ENCODE data around the gene SZT2. TPM values are rescaled to one million over a fixed set of nuclear protein-coding genes. Genes with fewer than 3 reads are reported as not detected.
"Not testable (repeated sequence)": the region's sequence is repeated elsewhere in the genome, so short reads cannot be mapped to it uniquely, and the experiment has no call there.

The SZT2 gene
- total RNA-seq, 2 experiments from 2014 or later = 52.2 to 60.2 TPM

DNA sequence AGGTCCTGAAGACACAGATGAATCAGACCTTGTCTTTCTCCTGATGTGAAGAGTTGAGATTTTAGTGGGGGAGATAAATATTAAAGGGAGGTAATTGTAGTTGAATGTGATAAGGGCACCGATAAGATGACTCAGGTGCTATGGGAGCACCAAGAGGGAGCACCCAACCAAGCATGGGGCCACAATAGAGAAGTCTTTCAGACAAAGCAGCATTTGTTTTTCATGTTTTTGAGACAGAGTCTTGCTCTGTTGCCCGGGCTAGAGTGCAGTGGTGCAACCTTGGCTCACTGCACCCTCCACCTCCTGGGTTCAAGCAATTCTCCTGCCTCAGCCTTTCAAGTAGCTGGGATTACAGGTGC lies 16.2 kb downstream of the SZT2 start:
- Mint-ChIP-seq H3K27ac (no peak overlapping the region), H3K4me1 (no peaks in the 10 kb centered on the region), H3K4me3 (no peak overlapping the region), H3K36me3 (peaks cover 31% of the 10 kb centered on the region), H3K27me3 (no peaks in the 10 kb centered on the region), H3K9me3 (ENCODE audit: low read depth) (no peaks in the 10 kb centered on the region)
- CTCF ChIA-PET = no interaction called here
- DNase-seq (no peak), ATAC-seq (no peak)

DNA sequence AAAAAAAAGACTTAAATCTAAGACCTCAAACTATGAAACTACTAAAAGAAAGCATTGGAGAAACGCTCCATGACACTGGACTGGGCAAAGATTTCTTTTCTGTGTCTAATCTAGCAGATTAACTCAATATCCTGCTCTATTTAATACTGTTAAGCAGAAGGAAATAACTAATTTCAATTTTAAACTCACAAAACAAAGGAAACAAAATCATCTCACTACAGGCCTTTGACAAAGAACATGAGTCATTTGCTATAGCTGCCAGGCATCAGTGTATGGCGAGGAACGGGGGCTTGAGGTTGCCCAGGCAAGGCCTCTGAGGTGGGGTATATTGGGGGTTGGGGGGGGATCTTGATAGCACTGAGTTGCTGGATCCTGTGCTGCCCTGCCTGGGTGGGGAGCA lies 20.9 kb downstream of the SZT2 start:
- no peak overlapping the region for H3K27ac Mint-ChIP-seq
- peaks cover 24% of the 10 kb centered on the region for H3K36me3 Mint-ChIP-seq
- H3K4me3 Mint-ChIP-seq = no peak overlapping the region
- ATAC-seq = no peak
- no peaks in the 10 kb centered on the region for H3K4me1 Mint-ChIP-seq
- no peak for DNase-seq
- H3K27me3 Mint-ChIP-seq = no peaks in the 10 kb centered on the region
- CTCF ChIA-PET = interaction anchor here (7.0 kb wide), 1 partner anchor 183 kb away, joined by 102 read pairs; no protein-coding TSS in a partner anchor
- no peaks in the 10 kb centered on the region for H3K9me3 Mint-ChIP-seq (ENCODE audit: low read depth)

DNA sequence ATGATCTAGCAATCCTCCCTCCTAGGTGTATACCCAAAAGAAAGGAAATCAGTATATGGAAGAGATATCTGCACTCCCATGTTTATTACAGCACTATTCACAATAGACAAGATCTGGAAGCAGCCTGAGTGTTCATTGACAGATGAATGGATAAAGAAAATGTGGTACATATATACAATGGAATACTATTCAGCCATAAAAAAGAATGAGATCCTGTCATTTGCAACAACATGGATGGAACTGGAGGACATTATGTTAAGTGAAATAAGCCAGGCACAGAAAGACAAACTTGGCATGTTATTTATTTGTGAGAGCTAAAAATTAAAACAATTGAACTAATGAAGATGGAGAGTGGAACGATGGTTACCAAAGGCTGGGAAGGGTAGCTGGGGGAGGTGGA lies 23.7 kb downstream of the SZT2 start:
- H3K4me1 Mint-ChIP-seq; H3K27me3 Mint-ChIP-seq; H3K9me3 Mint-ChIP-seq (ENCODE audit: low read depth); ATAC-seq; DNase-seq; H3K27ac Mint-ChIP-seq; H3K4me3 Mint-ChIP-seq: not testable (repeated sequence)
- H3K36me3 Mint-ChIP-seq = peaks cover 15% of the 10 kb centered on the region
- CTCF ChIA-PET = interaction anchor here (1.4 to 7.0 kb wide), 4 partner anchors 181 to 340 kb away, joined by 3 to 102 read pairs (median 12); no protein-coding TSS in a partner anchor

GRCh38 chr1:43414634-43415223 lies 25.0 kb downstream of the SZT2 start:
- DNase-seq = peak; percentile 72
- Mint-ChIP-seq H3K36me3 (peaks cover 9% of the 10 kb centered on the region), H3K4me3 (no peak overlapping the region), H3K27ac (no peak overlapping the region), H3K4me1 (no peaks in the 10 kb centered on the region), H3K27me3 (no peaks in the 10 kb centered on the region), H3K9me3 (ENCODE audit: low read depth) (no peaks in the 10 kb centered on the region)
- CTCF ChIA-PET = interaction anchor here (0.6 to 7.0 kb wide), 24 partner anchors 14 to 502 kb away, joined by 3 to 102 read pairs (median 4); partner anchors contain the start of genes CDC20, ELOVL1 and KDM4A
- peak; percentile 93 for ATAC-seq

- Mint-ChIP-seq H3K27me3 (no peaks in the 10 kb centered on the region), H3K4me3 (no peak overlapping the region), H3K9me3 (ENCODE audit: low read depth) (no peaks in the 10 kb centered on the region), H3K27ac (no peak overlapping the region), H3K4me1 (no peaks in the 10 kb centered on the region), H3K36me3 (peaks cover 8% of the 10 kb centered on the region)
- no peak for ATAC-seq
- CTCF ChIA-PET = interaction anchor here (0.5 to 7.0 kb wide), 3 partner anchors 177 to 653 kb away, joined by 3 to 102 read pairs (median 18); no protein-coding TSS in a partner anchor
- no peak for DNase-seq
Measured at GRCh38 chr1:43415901-43416300, 26.2 kb downstream of the SZT2 start.

GRCh38 chr1:43418858-43419257 lies 29.2 kb downstream of the SZT2 start:
- H3K27me3 Mint-ChIP-seq = no peaks in the 10 kb centered on the region
- H3K4me3 Mint-ChIP-seq = no peak overlapping the region
- H3K4me1 Mint-ChIP-seq = no peaks in the 10 kb centered on the region
- peaks cover 10% of the 10 kb centered on the region for H3K36me3 Mint-ChIP-seq
- DNase-seq (no peak), ATAC-seq (no peak)
- H3K9me3 Mint-ChIP-seq (ENCODE audit: low read depth) = no peaks in the 10 kb centered on the region
- CTCF ChIA-PET = interaction anchor here (0.6 to 1.6 kb wide), 3 partner anchors 180 to 192 kb away, joined by 3 to 4 read pairs (median 4); no protein-coding TSS in a partner anchor
- H3K27ac Mint-ChIP-seq = no peak overlapping the region

DNA sequence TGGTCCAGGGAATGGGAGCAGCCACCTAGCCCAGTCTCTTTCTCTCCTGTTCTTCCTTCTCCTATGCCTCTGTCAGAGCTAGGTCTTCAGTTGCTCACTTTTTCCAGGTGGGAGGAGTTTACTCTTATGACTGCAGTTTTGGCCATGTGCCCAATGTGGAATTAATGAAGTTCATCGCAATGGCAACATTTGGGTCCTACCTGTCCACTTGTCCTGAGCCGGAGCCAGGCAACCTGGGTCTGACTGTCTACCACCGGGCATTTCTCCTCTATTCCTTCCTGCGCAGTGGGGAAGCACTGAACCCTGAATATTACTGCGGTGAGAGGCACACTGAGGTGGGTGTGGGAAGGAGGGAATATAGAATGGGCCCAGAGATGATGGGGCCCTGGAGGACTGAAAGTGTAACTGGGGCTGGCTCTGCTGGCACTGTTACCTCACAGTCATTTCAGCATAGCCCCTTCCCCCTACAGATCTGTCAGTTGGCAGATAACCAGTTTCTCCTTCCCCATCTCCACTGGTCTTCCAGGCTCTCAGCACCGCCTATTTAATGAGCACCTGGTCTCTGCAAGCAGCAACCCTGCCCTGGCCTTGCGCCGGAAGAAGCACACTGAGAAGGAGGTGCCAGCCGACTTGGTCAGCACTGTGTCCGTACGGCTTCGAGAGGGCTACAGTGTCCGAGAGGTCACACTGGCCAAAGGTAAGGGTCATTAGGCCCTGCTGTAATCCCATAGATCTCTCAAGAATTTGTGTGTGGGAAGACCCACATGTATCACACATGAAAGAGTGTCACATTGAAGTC lies 30.1 kb downstream of the SZT2 start:
- Mint-ChIP-seq H3K4me3 (no peak overlapping the region), H3K27me3 (no peaks in the 10 kb centered on the region), H3K36me3 (peaks cover 8% of the 10 kb centered on the region), H3K4me1 (no peaks in the 10 kb centered on the region), H3K27ac (no peak overlapping the region), H3K9me3 (ENCODE audit: low read depth) (no peaks in the 10 kb centered on the region)
- CTCF ChIA-PET = interaction anchor here (0.6 to 1.6 kb wide), 2 partner anchors 181 to 193 kb away, joined by 4 read pairs; no protein-coding TSS in a partner anchor
- ATAC-seq (no peak), DNase-seq (no peak)

DNA sequence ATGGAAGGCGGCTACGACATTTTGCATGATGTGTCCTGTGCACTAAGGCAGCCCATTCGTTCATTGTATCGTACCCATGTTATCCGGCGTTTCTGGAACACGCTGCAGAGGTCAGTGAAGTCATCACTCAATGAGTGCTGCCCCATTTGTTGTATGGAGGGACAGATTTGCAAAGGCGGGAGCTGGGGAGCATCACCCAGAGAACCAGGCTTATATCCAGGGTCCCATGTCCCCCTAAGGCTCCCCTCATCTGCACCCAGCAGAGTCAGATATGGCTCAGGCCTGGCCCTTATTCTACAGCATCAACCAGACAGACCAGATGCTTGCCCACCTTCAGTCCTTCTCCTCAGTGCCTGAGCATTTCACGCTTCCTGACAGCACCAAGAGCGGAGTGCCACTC lies 31.2 kb downstream of the SZT2 start:
- Mint-ChIP-seq H3K4me3 (no peak overlapping the region), H3K36me3 (peaks cover 8% of the 10 kb centered on the region), H3K27me3 (no peaks in the 10 kb centered on the region), H3K4me1 (no peaks in the 10 kb centered on the region), H3K9me3 (ENCODE audit: low read depth) (no peaks in the 10 kb centered on the region), H3K27ac (no peak overlapping the region)
- ATAC-seq (no peak), DNase-seq (no peak)
- CTCF ChIA-PET = no interaction called here

DNA sequence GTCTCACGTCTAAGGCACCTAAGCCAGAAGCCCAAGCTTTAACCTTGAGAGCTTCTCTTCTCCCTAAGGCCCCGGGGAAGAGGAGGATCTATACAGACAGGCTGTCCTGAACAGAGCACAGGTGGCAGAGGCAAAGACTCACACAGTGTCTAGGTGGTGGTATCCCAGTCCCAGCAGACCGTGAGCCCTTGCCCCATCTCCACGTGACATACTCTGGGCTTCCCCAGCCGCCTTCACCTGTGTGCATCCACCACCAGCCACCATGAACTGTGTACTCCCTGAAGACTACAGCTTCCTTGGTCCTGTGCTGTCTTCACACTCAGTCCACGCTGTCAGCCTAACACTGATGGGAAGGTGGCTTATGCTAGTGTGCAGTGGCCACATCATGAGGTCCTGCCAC lies 31.7 kb downstream of the SZT2 start:
- Mint-ChIP-seq H3K36me3 (peaks cover 8% of the 10 kb centered on the region), H3K4me3 (no peak overlapping the region), H3K4me1 (no peaks in the 10 kb centered on the region), H3K27ac (no peak overlapping the region), H3K27me3 (no peaks in the 10 kb centered on the region), H3K9me3 (ENCODE audit: low read depth) (no peaks in the 10 kb centered on the region)
- ATAC-seq = no peak
- DNase-seq = no peak
- CTCF ChIA-PET = interaction anchor here (0.6 kb wide), 1 partner anchor 194 kb away, joined by 3 read pairs; no protein-coding TSS in a partner anchor

GRCh38 chr1:43421976-43422750 lies 32.5 kb downstream of the SZT2 start:
- Mint-ChIP-seq H3K27ac (no peak overlapping the region), H3K4me1 (no peaks in the 10 kb centered on the region), H3K9me3 (ENCODE audit: low read depth) (no peaks in the 10 kb centered on the region), H3K27me3 (no peaks in the 10 kb centered on the region), H3K36me3 (peaks cover 11% of the 10 kb centered on the region), H3K4me3 (no peak overlapping the region)
- CTCF ChIA-PET = no interaction called here
- DNase-seq (no peak), ATAC-seq (no peak)

DNA sequence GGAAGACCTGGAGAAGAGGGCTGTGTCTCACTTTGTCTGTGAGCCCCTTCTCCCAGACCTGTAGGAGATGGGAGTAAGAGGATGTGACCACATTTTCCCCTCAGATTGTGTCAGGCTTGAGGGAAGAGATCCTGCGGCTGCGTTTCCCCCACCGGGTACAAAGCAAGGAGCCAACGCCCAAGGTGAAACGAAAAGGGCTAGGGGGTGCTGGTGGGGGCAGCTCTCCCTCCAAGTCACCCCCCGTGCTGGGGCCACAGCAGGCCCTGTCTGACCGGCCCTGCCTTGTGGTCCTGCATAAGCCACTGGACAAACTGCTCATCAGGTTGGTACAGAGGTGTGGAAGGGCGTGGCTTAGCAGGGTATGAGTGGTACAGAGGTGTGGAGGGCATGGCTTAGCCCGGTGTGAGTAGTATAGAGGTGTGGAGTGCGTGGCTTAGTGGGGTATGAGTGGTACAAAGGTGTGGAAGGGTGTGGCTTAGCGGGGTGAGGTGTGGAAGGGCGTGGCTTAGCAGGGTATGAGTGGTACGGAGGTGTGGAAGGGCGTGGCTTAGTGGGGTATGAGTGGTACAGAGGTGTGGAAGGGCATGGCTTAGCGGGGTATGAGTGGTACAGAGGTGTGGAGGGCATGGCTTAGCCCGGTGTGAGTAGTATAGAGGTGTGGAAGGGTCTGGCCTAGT lies 33.4 kb downstream of the SZT2 start:
- ATAC-seq (no peak), DNase-seq (no peak)
- Mint-ChIP-seq H3K27me3 (no peaks in the 10 kb centered on the region), H3K36me3 (peaks cover 15% of the 10 kb centered on the region), H3K4me1 (no peaks in the 10 kb centered on the region), H3K4me3 (no peak overlapping the region), H3K9me3 (ENCODE audit: low read depth) (no peaks in the 10 kb centered on the region), H3K27ac (no peak overlapping the region)
- CTCF ChIA-PET = no interaction called here

DNA sequence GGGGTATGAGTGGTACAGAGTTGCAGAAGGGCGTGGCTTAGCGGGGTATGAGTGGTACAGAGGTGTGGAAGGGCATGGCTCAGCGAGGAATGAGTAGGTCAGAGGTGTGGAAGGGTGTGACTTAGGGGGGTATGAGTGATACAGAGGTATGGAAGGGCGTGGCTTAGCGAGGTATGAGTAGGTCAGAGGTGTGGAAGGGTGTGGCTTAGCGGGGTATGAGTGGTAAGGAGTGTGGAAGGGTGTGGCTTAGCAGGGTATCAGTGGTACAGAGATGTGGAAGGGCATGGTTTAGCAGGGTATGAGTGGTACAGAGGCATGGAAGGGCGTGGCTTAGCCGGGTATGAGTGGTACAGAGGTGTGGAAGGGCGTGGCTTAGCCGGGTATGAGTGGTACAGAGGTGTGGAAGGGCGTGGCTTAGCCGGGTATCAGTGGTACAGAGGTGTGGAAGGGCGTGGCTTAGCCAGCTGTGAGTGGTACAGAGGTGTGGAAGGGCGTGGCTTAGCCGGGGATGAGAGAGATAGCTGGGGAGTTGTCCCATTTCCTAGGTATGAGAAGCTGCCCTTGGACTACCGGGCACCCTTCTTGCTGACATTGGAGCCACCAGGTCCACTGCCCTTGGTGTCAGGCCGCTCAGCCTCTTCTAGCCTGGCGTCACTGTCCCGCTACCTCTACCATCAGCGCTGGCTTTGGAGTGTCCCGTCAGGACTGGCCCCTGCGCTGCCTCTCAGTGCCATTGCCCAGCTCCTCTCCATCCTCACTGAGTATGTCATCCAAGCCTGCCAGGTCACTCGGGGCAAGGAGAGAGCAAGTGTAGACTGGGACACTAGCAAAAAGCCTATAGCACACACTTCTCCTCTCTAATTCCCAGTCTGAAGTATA lies 34.2 kb downstream of the SZT2 start:
- Mint-ChIP-seq H3K4me3 (no peak overlapping the region), H3K9me3 (ENCODE audit: low read depth) (no peaks in the 10 kb centered on the region), H3K27me3 (no peaks in the 10 kb centered on the region), H3K27ac (no peak overlapping the region), H3K4me1 (no peaks in the 10 kb centered on the region), H3K36me3 (peaks cover 15% of the 10 kb centered on the region)
- DNase-seq (no peak), ATAC-seq (peak; percentile 52)
- CTCF ChIA-PET = no interaction called here
